GM21367 (cell line): ENCODE results near the gene GRAMD1C.

Experiments used
- ATAC-seq: cut with Tn5 transposase; IDR thresholded peaks from one replicate; pipeline ENCODE4 v1.9.1; 2021; ENCODE audit not compliant: unreplicated experiment

Gene GRAMD1C

GRCh38 chr3:113948015-113948917 lies 109.7 kb downstream of the GRAMD1C start:
- peak; percentile 32 for ATAC-seq

- ATAC-seq, result no peak
These were observed 114.3 kb downstream of the GRAMD1C start for GRCh38 chr3:113952921-113953320.

DNA sequence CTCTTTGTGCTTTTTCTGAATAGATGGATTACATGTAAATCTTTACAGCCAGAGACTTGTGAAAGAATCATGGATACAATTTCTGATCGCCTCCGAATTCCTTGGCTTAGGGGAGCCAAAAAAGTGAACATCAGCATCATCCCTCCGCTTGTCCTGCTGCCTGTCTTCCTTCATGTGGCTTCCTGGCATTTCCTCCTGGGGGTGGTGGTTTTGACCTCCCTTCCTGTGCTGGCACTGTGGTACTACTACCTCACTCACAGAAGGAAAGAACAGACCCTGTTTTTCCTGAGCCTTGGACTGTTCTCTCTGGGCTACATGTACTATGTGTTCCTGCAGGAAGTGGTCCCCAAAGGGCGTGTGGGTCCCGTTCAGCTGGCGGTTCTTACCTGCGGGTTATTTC lies 115.1 kb downstream of the GRAMD1C start:
- no peak for ATAC-seq

- ATAC-seq, result no peak
These were observed 115.6 kb downstream of the GRAMD1C start for GRCh38 chr3:113954091-113954685.

GRCh38 chr3:113963879-113964278 lies 125.3 kb downstream of the GRAMD1C start:
- no peak for ATAC-seq

GRCh38 chr3:113966172-113966571 lies 127.6 kb downstream of the GRAMD1C start:
- ATAC-seq, result no peak

- ATAC-seq, result no peak
These were observed 130.4 kb downstream of the GRAMD1C start for GRCh38 chr3:113968986-113969385.

DNA sequence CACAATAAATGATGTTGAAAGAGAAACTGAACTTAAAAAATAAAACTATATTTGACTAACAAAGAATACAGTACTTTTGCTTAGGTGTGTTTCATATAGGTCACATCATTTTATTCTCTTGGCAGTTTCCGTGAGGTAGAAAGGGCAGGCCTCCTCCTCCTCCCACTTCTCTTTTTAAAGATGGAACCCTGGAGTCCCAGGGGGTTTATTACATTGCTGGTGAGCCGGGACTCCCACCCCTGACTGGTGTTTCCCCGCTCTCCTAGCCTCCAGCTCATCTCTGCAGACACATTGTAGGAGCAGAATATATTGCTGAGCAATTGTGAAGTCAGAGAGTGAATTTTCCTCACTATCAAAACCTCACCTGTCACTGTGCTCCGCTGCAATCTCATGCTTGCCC lies 139.2 kb downstream of the GRAMD1C start:
- no peak for ATAC-seq

DNA sequence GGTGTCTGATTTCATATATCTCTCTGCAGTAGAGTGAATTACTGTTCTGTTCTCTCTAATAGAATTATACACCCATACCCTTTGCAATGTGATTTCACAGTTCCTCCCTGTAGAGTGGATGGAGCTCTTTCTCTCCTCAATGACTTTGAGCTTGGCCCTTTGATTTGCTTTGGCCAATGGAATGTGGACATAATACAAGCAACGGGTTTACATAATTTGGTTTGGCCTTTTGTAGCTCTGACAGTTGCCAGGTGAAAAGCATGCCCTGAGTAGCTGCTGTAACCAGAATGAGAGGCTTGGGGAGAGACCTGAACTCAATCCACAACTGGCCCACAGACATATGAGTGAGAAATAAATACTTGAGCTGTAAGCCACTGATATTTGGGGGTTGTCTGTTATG lies 141.3 kb downstream of the GRAMD1C start:
- no peak for ATAC-seq

GRCh38 chr3:113981803-113982202 lies 143.2 kb downstream of the GRAMD1C start:
- ATAC-seq, result no peak

DNA sequence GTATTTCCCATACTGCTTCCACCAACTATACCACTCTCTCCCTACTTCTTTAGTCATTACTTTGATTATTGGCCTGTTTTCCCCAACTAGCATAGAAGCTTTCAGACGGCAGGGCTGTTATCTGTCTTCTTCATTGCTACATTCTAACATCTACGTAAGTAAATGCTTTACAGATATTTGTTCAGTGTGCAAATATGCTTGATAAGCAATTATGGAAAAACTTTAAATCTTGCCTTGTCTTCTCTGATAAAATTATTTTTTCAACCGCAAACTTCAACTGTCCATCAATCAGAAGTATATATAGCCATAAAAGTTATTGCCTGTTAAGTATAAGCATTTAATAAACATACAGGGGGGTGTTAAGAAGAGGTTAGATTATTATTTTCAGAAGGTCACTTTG lies 145.0 kb downstream of the GRAMD1C start:
- no peak for ATAC-seq

DNA sequence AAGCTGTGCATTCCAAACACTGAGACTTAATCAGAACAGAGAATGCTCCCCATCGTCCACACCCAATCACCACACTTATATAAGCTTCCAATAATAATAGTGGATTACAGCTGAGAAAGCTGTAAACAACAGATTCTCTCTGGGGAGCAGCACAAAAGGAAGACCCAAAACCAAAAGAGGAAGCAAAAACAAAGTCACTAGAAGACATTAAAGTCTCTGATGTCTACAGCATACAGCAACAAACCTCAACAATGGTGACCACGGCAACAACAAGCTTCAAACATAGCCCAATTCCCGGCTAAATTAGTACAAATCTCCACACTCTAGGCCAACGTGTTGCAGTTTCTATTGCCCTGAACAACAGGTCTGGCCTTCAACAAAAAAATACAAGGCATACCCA lies 147.0 kb downstream of the GRAMD1C start:
- ATAC-seq, result peak; percentile 75
